GM18520 (cell line): ENCODE results near the gene BRD9.
"Not testable (repeated sequence)": the region's sequence is repeated elsewhere in the genome, so short reads cannot be mapped to it uniquely, and the experiment has no call there.

Source experiments
- ATAC-seq: cut with Tn5 transposase; IDR thresholded peaks from one replicate; pipeline ENCODE4 v1.9.1; 2021; ENCODE audit not compliant: unreplicated experiment

Gene BRD9

DNA sequence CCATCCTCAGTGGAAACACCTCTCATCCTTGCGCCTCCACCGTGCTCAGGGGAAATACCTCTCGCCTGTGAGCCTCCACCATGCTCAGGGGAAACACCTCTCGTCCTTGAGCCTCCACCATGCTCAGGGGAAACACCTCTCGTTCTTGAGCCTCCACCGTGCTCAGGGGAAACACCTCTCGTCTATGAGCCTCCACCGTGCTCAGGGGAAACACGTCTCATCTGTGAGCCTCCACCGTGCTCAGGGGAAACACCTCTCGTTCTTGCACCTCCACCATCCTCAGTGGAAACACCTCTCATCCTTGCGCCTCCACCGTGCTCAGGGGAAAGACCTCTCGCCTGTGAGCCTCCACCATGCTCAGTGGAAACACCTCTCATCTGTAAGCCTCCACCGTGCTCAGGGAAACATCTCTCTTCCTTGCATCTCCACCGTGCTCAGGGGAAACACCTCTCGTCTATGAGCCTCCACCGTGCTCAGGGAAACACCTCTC is 46.0 kb downstream of the BRD9 start:
- not testable (repeated sequence) for ATAC-seq

GRCh38 chr5:845676-846601 is 46.7 kb downstream of the BRD9 start:
- not testable (repeated sequence) for ATAC-seq

- not testable (repeated sequence) for ATAC-seq
These were observed 47.4 kb downstream of the BRD9 start for GRCh38 chr5:845031-845675.

DNA sequence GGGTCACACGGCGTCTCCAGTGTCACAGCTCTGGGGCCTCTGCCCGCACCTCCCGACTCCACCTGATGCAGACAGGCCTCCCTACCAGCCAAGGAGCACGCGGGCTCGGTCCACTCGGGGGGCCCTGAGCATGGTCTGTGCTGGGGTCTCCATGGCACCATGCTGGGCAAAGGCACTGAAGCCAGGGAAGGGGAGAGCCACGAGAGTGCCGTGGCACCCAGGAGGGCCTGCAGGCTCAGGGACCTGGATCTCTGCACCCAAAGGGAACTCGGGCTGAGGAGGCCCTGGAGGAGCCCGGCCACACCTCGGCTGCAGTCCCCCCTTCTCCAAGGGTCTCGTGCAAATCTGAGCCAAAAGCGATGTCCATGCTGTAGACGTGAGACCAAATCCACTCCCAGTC is 48.2 kb downstream of the BRD9 start:
- ATAC-seq = not testable (repeated sequence)

DNA sequence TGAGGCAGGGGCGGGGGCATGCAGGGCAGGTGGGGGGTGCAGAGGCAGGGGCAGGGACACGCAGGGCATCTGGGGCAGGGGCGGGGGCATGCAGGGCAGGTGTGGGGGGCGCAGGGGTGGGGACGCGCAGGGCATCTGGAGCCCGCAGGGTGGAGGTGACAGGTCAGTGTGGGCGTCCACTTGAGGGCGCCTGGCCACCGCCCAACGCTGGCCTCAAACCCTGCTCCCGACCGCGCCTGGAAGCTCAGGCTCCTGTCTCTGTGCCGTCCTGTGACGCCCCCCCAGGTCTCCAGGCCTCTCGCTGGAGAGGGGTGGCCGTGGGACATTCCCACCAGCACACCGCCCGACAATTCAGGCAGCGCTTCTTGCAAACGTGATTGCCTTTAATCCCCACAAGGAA is 48.7 kb downstream of the BRD9 start:
- ATAC-seq = not testable (repeated sequence)

GRCh38 chr5:843371-843770 is 49.2 kb downstream of the BRD9 start:
- ATAC-seq = not testable (repeated sequence)

GRCh38 chr5:842402-843221 is 50.0 kb downstream of the BRD9 start:
- not testable (repeated sequence) for ATAC-seq

- ATAC-seq = not testable (repeated sequence)
These were observed 50.8 kb downstream of the BRD9 start for GRCh38 chr5:841531-842401.

- not testable (repeated sequence) for ATAC-seq
These were observed 51.6 kb downstream of the BRD9 start for GRCh38 chr5:840974-841435.

DNA sequence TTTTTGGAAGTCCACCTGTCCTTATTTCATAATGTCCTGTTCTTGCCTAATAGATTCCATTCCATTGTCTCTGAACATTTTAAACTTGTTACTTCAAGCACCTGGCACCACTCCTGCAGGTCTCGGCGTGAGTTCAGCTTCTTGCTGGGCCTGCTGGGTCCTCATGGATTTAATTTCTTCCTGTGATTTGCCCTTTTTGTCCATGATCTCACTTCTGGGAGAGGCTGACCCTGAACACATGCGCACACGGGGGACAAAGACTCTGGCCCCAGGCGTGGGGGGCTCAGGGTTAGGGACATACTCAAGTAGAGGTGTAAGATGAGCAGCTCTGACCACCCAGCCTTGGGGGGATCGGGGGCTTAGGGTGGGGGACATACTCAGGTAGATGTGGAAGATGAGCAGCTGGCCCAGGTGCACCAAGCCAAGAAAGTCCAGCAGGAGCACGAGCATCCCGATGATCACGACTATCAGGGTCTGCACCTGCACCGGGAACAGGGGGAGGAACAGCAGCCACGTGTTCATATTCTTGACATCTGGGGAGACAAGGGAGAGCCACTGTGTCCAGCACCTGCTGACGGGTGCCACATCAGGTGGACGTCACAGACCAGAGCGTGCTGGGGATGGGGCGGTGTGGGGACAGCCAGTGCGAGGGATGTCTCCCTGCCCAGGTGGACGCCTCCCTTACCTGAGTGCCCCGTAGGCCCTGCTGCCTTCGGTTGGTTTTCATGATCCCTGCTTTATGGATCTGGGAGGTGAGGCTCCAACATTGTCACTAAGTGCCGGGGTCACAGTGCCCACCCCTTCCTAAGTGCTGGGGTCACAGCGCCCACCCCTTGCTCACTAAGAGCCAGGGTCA is 52.3 kb downstream of the BRD9 start:
- not testable (repeated sequence) for ATAC-seq

GRCh38 chr5:838431-838851 is 54.2 kb downstream of the BRD9 start:
- not testable (repeated sequence) for ATAC-seq

DNA sequence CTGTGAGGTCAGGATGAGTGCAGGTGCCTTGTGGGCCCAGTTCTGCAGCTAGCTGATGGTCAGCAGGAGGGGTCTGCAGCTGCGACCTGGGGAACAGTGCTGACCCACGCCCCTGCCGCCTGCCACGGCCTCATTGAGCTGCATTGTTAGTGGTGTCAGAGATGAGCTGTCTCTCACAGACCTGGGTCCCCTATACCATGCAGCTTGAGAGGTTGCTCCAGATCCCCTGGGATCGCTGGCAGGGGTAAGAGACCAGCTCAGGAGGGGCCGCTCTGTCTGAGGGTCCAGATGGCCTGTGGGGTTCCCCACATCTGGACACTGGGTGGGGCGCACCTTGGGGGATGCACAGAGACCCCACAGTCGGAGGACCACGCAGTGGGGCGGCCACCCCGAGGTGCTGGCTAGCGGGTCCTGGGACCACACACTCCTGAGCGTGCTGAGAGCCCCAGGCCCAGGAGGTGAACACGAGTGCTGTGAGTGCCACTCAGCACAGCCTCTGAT is 54.9 kb downstream of the BRD9 start:
- ATAC-seq = not testable (repeated sequence)

- not testable (repeated sequence) for ATAC-seq
These were observed 56.5 kb downstream of the BRD9 start for GRCh38 chr5:835933-836612.

- not testable (repeated sequence) for ATAC-seq
These were observed 58.6 kb downstream of the BRD9 start for GRCh38 chr5:834013-834412.

- not testable (repeated sequence) for ATAC-seq
These were observed 64.4 kb downstream of the BRD9 start for GRCh38 chr5:828194-828593.

DNA sequence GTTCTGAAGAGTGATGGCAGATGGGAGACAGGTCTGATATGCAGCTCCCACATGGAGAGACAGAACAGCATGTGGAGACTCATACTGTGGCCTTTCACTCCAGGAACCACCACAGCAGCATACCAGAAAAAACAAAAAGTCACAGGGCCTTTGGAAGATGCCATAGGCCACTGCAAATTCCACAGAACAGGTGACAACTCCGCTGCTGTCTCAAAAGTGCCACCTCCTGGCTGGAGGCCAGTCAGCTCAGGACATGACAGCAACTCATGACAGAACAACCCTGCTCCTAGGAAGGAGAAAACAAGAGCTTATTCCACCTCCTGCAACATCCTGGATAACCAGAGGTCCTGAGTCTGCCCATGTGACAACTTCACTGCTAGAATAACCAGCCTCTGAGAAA is 67.1 kb downstream of the BRD9 start:
- not testable (repeated sequence) for ATAC-seq

DNA sequence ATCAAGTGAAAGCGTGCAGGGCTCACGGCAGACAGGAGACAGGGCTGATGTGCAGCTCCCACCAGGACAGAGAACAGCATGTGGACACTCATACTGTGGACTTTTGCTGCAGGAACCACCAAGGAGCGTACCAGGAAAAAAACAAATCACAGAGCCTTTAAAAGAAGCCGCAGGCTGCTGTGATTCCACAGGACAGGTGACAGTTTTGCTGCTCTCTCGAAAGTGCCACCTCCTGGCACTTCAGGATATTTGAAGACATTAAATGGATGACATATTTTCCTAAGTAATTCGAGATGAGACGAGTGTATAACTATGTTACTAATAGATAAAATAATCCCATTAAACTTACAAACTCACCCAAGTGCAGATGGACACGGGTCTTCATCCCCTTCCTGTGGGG is 71.1 kb downstream of the BRD9 start:
- no peak for ATAC-seq

- ATAC-seq = no peak
These were observed 72.4 kb downstream of the BRD9 start for GRCh38 chr5:820245-820644.
